ENCODE data around the gene NAPEPLD.
"Not testable (repeated sequence)": the region's sequence is repeated elsewhere in the genome, so short reads cannot be mapped to it uniquely, and the experiment has no call there.

Gene NAPEPLD

GRCh38 chr7:103058122-103058521 lies 90.8 kb downstream of the NAPEPLD start:
- no peaks in the 10 kb centered on the region for H3K9me3 ChIP-seq
- H3K27me3 ChIP-seq: no peaks in the 10 kb centered on the region
- no peak for TF ChIP-seq CTCF (IDR thresholded peaks at IDR 0.05)
- H3K4me1 ChIP-seq (ENCODE audit: control insufficient read depth in 1 of 2, insufficient read depth in 1 of 2, low read depth in 1 of 2, low read length in 1 of 2): no peaks in the 10 kb centered on the region
- no peak overlapping the region for H3K27ac ChIP-seq
- no peak overlapping the region for H3K4me3 ChIP-seq (ENCODE audit: low read depth in 1 of 2, low read length in 1 of 2)
- no peaks in the 10 kb centered on the region for H3K36me3 ChIP-seq

- H3K36me3 ChIP-seq; H3K9me3 ChIP-seq; H3K4me3 ChIP-seq (ENCODE audit: low read depth in 1 of 2, low read length in 1 of 2); H3K27me3 ChIP-seq; H3K27ac ChIP-seq; H3K4me1 ChIP-seq (ENCODE audit: control insufficient read depth in 1 of 2, insufficient read depth in 1 of 2, low read depth in 1 of 2, low read length in 1 of 2): not testable (repeated sequence)
These were observed 92.9 kb downstream of the NAPEPLD start for GRCh38 chr7:103056006-103056405.

GRCh38 chr7:103051519-103051918 lies 97.4 kb downstream of the NAPEPLD start:
- no peak overlapping the region for H3K4me3 ChIP-seq (ENCODE audit: low read depth in 1 of 2, low read length in 1 of 2)
- TF ChIP-seq CTCF (IDR thresholded peaks at IDR 0.05): no peak
- H3K27me3 ChIP-seq: no peaks in the 10 kb centered on the region
- H3K4me1 ChIP-seq (ENCODE audit: control insufficient read depth in 1 of 2, insufficient read depth in 1 of 2, low read depth in 1 of 2, low read length in 1 of 2): no peaks in the 10 kb centered on the region
- no peak overlapping the region for H3K27ac ChIP-seq
- no peaks in the 10 kb centered on the region for H3K36me3 ChIP-seq
- no peaks in the 10 kb centered on the region for H3K9me3 ChIP-seq
